RWPE2 (cell line): Measurements from ENCODE around the gene KRTAP10-9.
"Not testable (repeated sequence)": the region's sequence is repeated elsewhere in the genome, so short reads cannot be mapped to it uniquely, and the experiment has no call there.

ENCODE experiments used
- ATAC-seq: fragments of 200-7000 bp; cut with Tn5 transposase; 3 replicates; pipeline ENCODE4 v1.9.1; 2021; ENCODE audit warnings: low read depth
- DNase-seq: peaks from one replicate; pipeline ENCODE4 v3.0.0-alpha.2; 2020; ENCODE audit warnings: low spot score
- H3K27ac ChIP-seq: fragments of 450-650 bp; 2 replicates; pipeline ENCODE4 v1.5.1; 2017; ENCODE audit warnings: mild to moderate bottlenecking; ENCODE audit not compliant: poor library complexity, severe bottlenecking
- H3K27me3 ChIP-seq: fragments of 250-450 bp; sonication (Bioruptor Pico); 2 replicates; pipeline ENCODE4 v1.5.1; 2021; ENCODE audit warnings: mild to moderate bottlenecking, moderate library complexity; ENCODE audit not compliant: insufficient read depth, poor library complexity, severe bottlenecking
- H3K36me3 ChIP-seq: fragments of 250-450 bp; sonication (Bioruptor Pico); 2 replicates; pipeline ENCODE4 v1.5.1; 2020; ENCODE audit warnings: low read depth, mild to moderate bottlenecking, moderate library complexity
- H3K4me1 ChIP-seq: fragments of 250-450 bp; sonication (Bioruptor Pico); 2 replicates; pipeline ENCODE4 v1.5.1; 2021; ENCODE audit warnings: mild to moderate bottlenecking, moderate library complexity; ENCODE audit not compliant: insufficient read depth, poor library complexity, severe bottlenecking
- H3K4me3 ChIP-seq: fragments of 250-450 bp; sonication (Bioruptor Pico); 2 replicates; pipeline ENCODE4 v1.5.1; 2021; ENCODE audit warnings: mild to moderate bottlenecking, moderate library complexity; ENCODE audit not compliant: severe bottlenecking
- H3K9me3 ChIP-seq: fragments of 250-450 bp; sonication (Bioruptor Pico); 2 replicates; pipeline ENCODE4 v1.5.1; 2021; ENCODE audit warnings: mild to moderate bottlenecking, moderate library complexity; ENCODE audit not compliant: severe bottlenecking
- CTCF ChIP-seq: fragments of 450-650 bp; IDR thresholded peaks from one replicate; pipeline ENCODE4 v1.5.1; 2017; ENCODE audit warnings: mild to moderate bottlenecking, moderate library complexity; ENCODE audit not compliant: poor library complexity, severe bottlenecking

KRTAP10-9 gene

GRCh38 chr21:44596068-44596725 lies 30.7 kb upstream of the KRTAP10-9 start:
- no peak overlapping the region for H3K4me3 ChIP-seq

GRCh38 chr21:44598061-44598460 lies 28.8 kb upstream of the KRTAP10-9 start:
- DNase-seq, result no peak

More at GRCh38 chr21:44596068-44596725, 30.7 kb upstream of the KRTAP10-9 start:
- H3K36me3 ChIP-seq, result no peaks in the 10 kb centered on the region
- peak; percentile 84 for ATAC-seq
- DNase-seq, result peak; percentile 38
- no peak for TF ChIP-seq CTCF
- H3K27me3 ChIP-seq, result no peaks in the 10 kb centered on the region
- H3K9me3 ChIP-seq, result no peaks in the 10 kb centered on the region
- no peaks in the 10 kb centered on the region for H3K4me1 ChIP-seq
- no peak overlapping the region for H3K27ac ChIP-seq

GRCh38 chr21:44599264-44600029 lies 27.4 kb upstream of the KRTAP10-9 start:
- Histone ChIP-seq H3K9me3 (no peaks in the 10 kb centered on the region), H3K4me1 (no peaks in the 10 kb centered on the region), H3K27ac (no peak overlapping the region), H3K36me3 (no peaks in the 10 kb centered on the region), H3K4me3 (no peak overlapping the region), H3K27me3 (peaks cover 4% of the 10 kb centered on the region)
- ATAC-seq (no peak), DNase-seq (no peak)
- TF ChIP-seq CTCF, result no peak

More at GRCh38 chr21:44598061-44598460, 28.8 kb upstream of the KRTAP10-9 start:
- no peak for ATAC-seq
- H3K4me3 ChIP-seq, result no peak overlapping the region
- H3K4me1 ChIP-seq, result no peaks in the 10 kb centered on the region
- no peaks in the 10 kb centered on the region for H3K36me3 ChIP-seq
- no peak overlapping the region for H3K27ac ChIP-seq
- no peaks in the 10 kb centered on the region for H3K9me3 ChIP-seq
- TF ChIP-seq CTCF, result no peak
- H3K27me3 ChIP-seq, result no peaks in the 10 kb centered on the region

GRCh38 chr21:44600118-44600978 lies 26.5 kb upstream of the KRTAP10-9 start, which contains the start of gene KRTAP10-7:
KRTAP10-7 (plus strand) TSS chr21:44600597; CDS start chr21:44600622, 25 bp downstream.
- not testable (repeated sequence) for H3K4me3 ChIP-seq, H3K4me1 ChIP-seq, H3K9me3 ChIP-seq, DNase-seq, H3K36me3 ChIP-seq, H3K27ac ChIP-seq, ATAC-seq
- peaks cover 11% of the 10 kb centered on the region for H3K27me3 ChIP-seq

GRCh38 chr21:44601091-44601490 lies 25.8 kb upstream of the KRTAP10-9 start:
- H3K27me3 ChIP-seq, result peaks cover 15% of the 10 kb centered on the region
- H3K36me3 ChIP-seq, H3K9me3 ChIP-seq, H3K27ac ChIP-seq, ATAC-seq, H3K4me3 ChIP-seq, H3K4me1 ChIP-seq: not testable (repeated sequence)
- DNase-seq, result peak; percentile 38
